Upper lobe of left lung (tissue), 6 donors: ENCODE results near the gene C3orf22. TPM values are rescaled to one million over a fixed set of nuclear protein-coding genes. Genes with fewer than 3 reads are reported as not detected.

Source experiments
- ATAC-seq, 2 donors: fragments of 200-7000 bp; cut with Tn5 transposase; one replicate each; pipeline ENCODE4 v1.9.1; 2022; ENCODE audit warnings: mild to moderate bottlenecking in 2 of 2, moderate library complexity in 2 of 2; ENCODE audit not compliant: low FRiP score in 2 of 2
- DNase-seq, 2 donors: peaks; one replicate each; pipeline ENCODE4 v3.0.0-alpha.2; 2019 to 2020
- H3K27ac ChIP-seq, 4 donors: fragments of 200-600 bp; sonication (generic); one replicate each; pipeline ENCODE4 v1.5.1; 2016 to 2019
- H3K27me3 ChIP-seq, 4 donors: fragments of 200-600 bp; sonication (generic); one replicate each; pipeline ENCODE4 v1.5.1; 2017 to 2019
- H3K36me3 ChIP-seq, 4 donors: fragments of 200-600 bp; sonication (generic); one replicate each; pipeline ENCODE4 v1.5.1; 2016 to 2019
- H3K4me1 ChIP-seq, 4 donors: fragments of 200-600 bp; sonication (generic); one replicate each; pipeline ENCODE4 v1.5.1; 2018 to 2019
- H3K4me3 ChIP-seq, 4 donors: fragments of 200-600 bp; sonication (generic); one replicate each; pipeline ENCODE4 v1.5.1; 2017 to 2019; ENCODE audit warnings: mild to moderate bottlenecking in 2 of 4, moderate library complexity in 1 of 4
- H3K9me3 ChIP-seq, 4 donors: fragments of 200-600 bp; sonication (generic); one replicate each; pipeline ENCODE4 v1.5.1; 2018 to 2019
- CTCF ChIP-seq, 6 experiments: fragments of 450-650 bp in 4 of 6; fragments of 200-600 bp in 2 of 6; sonication (generic) in 2 of 6; IDR thresholded peaks; one replicate each; pipeline ENCODE4 v1.5.1; 2016 to 2019; ENCODE audit warnings: antibody characterized with exemption in 6 of 6
- EP300 ChIP-seq, 4 donors: sonication (generic); formaldehyde crosslinking; IDR thresholded peaks; one replicate each; pipeline ENCODE4 v1.5.1; 2017; ENCODE audit warnings: antibody characterized with exemption in 4 of 4, control low read depth in 2 of 4
- POLR2A ChIP-seq, 4 donors: fragments of 450-650 bp; IDR thresholded peaks; one replicate each; pipeline ENCODE4 v1.5.1; 2016 to 2017; ENCODE audit warnings: antibody characterized with exemption in 4 of 4, mild to moderate bottlenecking in 2 of 4
- POLR2AphosphoS5 ChIP-seq, 2 donors: sonication (generic); formaldehyde crosslinking; IDR thresholded peaks; one replicate each; pipeline ENCODE4 v1.5.1; 2017; ENCODE audit warnings: antibody characterized with exemption in 2 of 2
- WGBS, 2 donors: methylation state at CpG; one replicate each; pipeline ENCODE4 v1.1.5; 2017 to 2018; 5-methylcytosine and 5-hydroxymethylcytosine counted together
- total RNA-seq, 6 donors: library from RNA; depleted of rRNA in 4 of 6; stranded (reverse); fragments of >200 nt in 4 of 6; gene quantifications; one replicate each; pipeline versions ENCODE4 v1.1.0 to v1.2.1, GENCODE V29; 2016 to 2021
- donor health status: DM: no; HTN: no; CAD: no; lungs with moderate emphysema.
- donor health status: DM: no; HTN: yes; CAD: no; lungs with severe emphysema.

C3orf22 gene
- total RNA-seq, 6 donors from 2014 or later, result not detected

GRCh38 chr3:126568776-126569342, 10.1 kb upstream of the C3orf22 start:
- H3K36me3 ChIP-seq, result no peaks in the 10 kb centered on the region
- H3K4me3 ChIP-seq, result no peak overlapping the region
- H3K27ac ChIP-seq, result no peak overlapping the region
- H3K4me1 ChIP-seq, result no peaks in the 10 kb centered on the region
- DNase-seq, result peak in 1 of 2 donors; percentile 20
- TF ChIP-seq POLR2AphosphoS5 (IDR thresholded peaks at IDR 0.05), result no peak
- no peak for TF ChIP-seq CTCF (IDR thresholded peaks at IDR 0.05)
- no peak for TF ChIP-seq EP300 (IDR thresholded peaks at IDR 0.05)
- TF ChIP-seq POLR2A (IDR thresholded peaks at IDR 0.05), result no peak
- no peaks in the 10 kb centered on the region for H3K27me3 ChIP-seq
- no peaks in the 10 kb centered on the region for H3K9me3 ChIP-seq
- no peak for ATAC-seq
- WGBS, 2 donors, result 75 to 88% methylated on average over 2 to 3 of the region's 3 CpGs

GRCh38 chr3:126567696-126568438, 9.1 kb upstream of the C3orf22 start:
- 63 to 68% methylated on average over 9 to 10 of the region's 10 CpGs for WGBS, 2 donors
- TF ChIP-seq EP300 (IDR thresholded peaks at IDR 0.05) (no peak), CTCF (IDR thresholded peaks at IDR 0.05) (no peak), POLR2AphosphoS5 (IDR thresholded peaks at IDR 0.05) (no peak), POLR2A (IDR thresholded peaks at IDR 0.05) (no peak)
- Histone ChIP-seq H3K27ac (no peak overlapping the region), H3K4me3 (no peak overlapping the region), H3K9me3 (no peaks in the 10 kb centered on the region), H3K36me3 (no peaks in the 10 kb centered on the region), H3K27me3 (no peaks in the 10 kb centered on the region), H3K4me1 (no peaks in the 10 kb centered on the region)
- peak in 1 of 2 donors; percentile 13 for DNase-seq
- ATAC-seq, result no peak

GRCh38 chr3:126562737-126563276, 4.1 kb upstream of the C3orf22 start:
- Histone ChIP-seq H3K9me3 (peaks cover 0 to 10% (median 2%) of the 10 kb centered on the region in 4 donors), H3K4me3 (no peak overlapping the region), H3K27ac (no peak overlapping the region), H3K27me3 (no peaks in the 10 kb centered on the region), H3K4me1 (no peaks in the 10 kb centered on the region), H3K36me3 (no peaks in the 10 kb centered on the region)
- ATAC-seq (no peak), DNase-seq (no peak)
- WGBS, 2 donors, result 70 to 71% methylated on average over 2 of the region's 2 CpGs
- TF ChIP-seq EP300 (IDR thresholded peaks at IDR 0.05) (no peak), POLR2AphosphoS5 (IDR thresholded peaks at IDR 0.05) (no peak), POLR2A (IDR thresholded peaks at IDR 0.05) (no peak), CTCF (IDR thresholded peaks at IDR 0.05) (no peak)

- ATAC-seq (peak in 1 of 2 donors; percentile 7), DNase-seq (peak in 1 of 2 donors; percentile 40)
- H3K9me3 ChIP-seq, result peaks cover 0 to 10% (median 2%) of the 10 kb centered on the region in 4 donors
- no peaks in the 10 kb centered on the region for H3K4me1 ChIP-seq
- no peak overlapping the region for H3K4me3 ChIP-seq
- H3K27me3 ChIP-seq, result no peaks in the 10 kb centered on the region
- H3K36me3 ChIP-seq, result no peaks in the 10 kb centered on the region
- TF ChIP-seq EP300 (IDR thresholded peaks at IDR 0.05) (no peak), POLR2AphosphoS5 (IDR thresholded peaks at IDR 0.05) (no peak), CTCF (IDR thresholded peaks at IDR 0.05) (no peak), POLR2A (IDR thresholded peaks at IDR 0.05) (no peak)
- WGBS, 2 donors, result 71 to 75% methylated on average over 4 to 6 of the region's 6 CpGs
- H3K27ac ChIP-seq, result no peak overlapping the region
These were observed 971 bp downstream of the C3orf22 start for GRCh38 chr3:126557761-126558160.
